Muscle layer of duodenum (tissue), 2 donors: ENCODE results near the gene RPL9.
"Not testable (repeated sequence)": the region's sequence is repeated elsewhere in the genome, so short reads cannot be mapped to it uniquely, and the experiment has no call there.

Experiments
- H3K27ac ChIP-seq: one replicate; pipeline ENCODE4 v1.7.0; 2013; ENCODE audit warnings: mild to moderate bottlenecking, low read length
- H3K27me3 ChIP-seq: one replicate; pipeline ENCODE4 v1.7.0; 2013; ENCODE audit warnings: low read depth, mild to moderate bottlenecking, control low read depth, low read length
- H3K36me3 ChIP-seq, 2 donors: one replicate each; pipeline ENCODE4 v1.7.0; 2013; ENCODE audit warnings: low read length in 2 of 2, control low read depth in 1 of 2, mild to moderate bottlenecking in 1 of 2; ENCODE audit not compliant: insufficient read depth in 2 of 2, control insufficient read depth in 1 of 2
- H3K4me1 ChIP-seq, 2 donors: one replicate each; pipeline ENCODE4 v1.7.0; 2013; ENCODE audit warnings: low read length in 2 of 2, mild to moderate bottlenecking in 2 of 2, control low read depth in 1 of 2, moderate library complexity in 1 of 2; ENCODE audit not compliant: insufficient read depth in 2 of 2, control insufficient read depth in 1 of 2
- H3K4me3 ChIP-seq, 2 donors: one replicate each; pipeline ENCODE4 v1.7.0; 2013; ENCODE audit warnings: low read length in 2 of 2, low read depth in 1 of 2, mild to moderate bottlenecking in 1 of 2
- H3K9me3 ChIP-seq, 2 donors: one replicate each; pipeline ENCODE4 v1.7.0; 2013; ENCODE audit warnings: low read length in 2 of 2, control low read depth in 1 of 2, mild to moderate bottlenecking in 1 of 2; ENCODE audit not compliant: control insufficient read depth in 1 of 2
- donor health status: healthy.

Gene RPL9

GRCh38 chr4:39446483-39446841 lies 12.3 kb downstream of the RPL9 start:
- no peaks in the 10 kb centered on the region for H3K27me3 ChIP-seq
- peaks cover 0 to 6% of the 10 kb centered on the region in 2 donors for H3K4me1 ChIP-seq
- H3K4me3 ChIP-seq, result peak overlapping the region; percentile 63 to 66
- H3K36me3 ChIP-seq, result peaks cover 3 to 6% of the 10 kb centered on the region in 2 donors
- no peaks in the 10 kb centered on the region for H3K9me3 ChIP-seq
- H3K27ac ChIP-seq, result no peak overlapping the region

GRCh38 chr4:39442998-39443397 lies 15.7 kb downstream of the RPL9 start:
- Histone ChIP-seq H3K36me3 (no peaks in the 10 kb centered on the region), H3K27ac (no peak overlapping the region), H3K27me3 (no peaks in the 10 kb centered on the region), H3K9me3 (no peaks in the 10 kb centered on the region), H3K4me1 (peaks cover 0 to 6% of the 10 kb centered on the region in 2 donors), H3K4me3 (no peak overlapping the region)

- Histone ChIP-seq H3K27me3 (no peaks in the 10 kb centered on the region), H3K4me3 (no peak overlapping the region), H3K4me1 (no peaks in the 10 kb centered on the region), H3K36me3 (no peaks in the 10 kb centered on the region), H3K9me3 (no peaks in the 10 kb centered on the region), H3K27ac (no peak overlapping the region)
These were observed 17.1 kb downstream of the RPL9 start for GRCh38 chr4:39441593-39441992.

GRCh38 chr4:39435659-39436563 lies 22.8 kb downstream of the RPL9 start:
- no peaks in the 10 kb centered on the region for H3K36me3 ChIP-seq
- no peaks in the 10 kb centered on the region for H3K9me3 ChIP-seq
- H3K4me3 ChIP-seq, result no peak overlapping the region
- no peak overlapping the region for H3K27ac ChIP-seq
- no peaks in the 10 kb centered on the region for H3K27me3 ChIP-seq
- H3K4me1 ChIP-seq, result no peaks in the 10 kb centered on the region

- H3K9me3 ChIP-seq, result no peaks in the 10 kb centered on the region
- H3K27me3 ChIP-seq, result no peaks in the 10 kb centered on the region
- no peaks in the 10 kb centered on the region for H3K36me3 ChIP-seq
- no peaks in the 10 kb centered on the region for H3K4me1 ChIP-seq
- H3K4me3 ChIP-seq, result no peak overlapping the region
- no peak overlapping the region for H3K27ac ChIP-seq
These were observed 24.7 kb downstream of the RPL9 start for GRCh38 chr4:39433878-39434492.

- no peaks in the 10 kb centered on the region for H3K9me3 ChIP-seq
- no peaks in the 10 kb centered on the region for H3K27me3 ChIP-seq
- H3K4me1 ChIP-seq, result no peaks in the 10 kb centered on the region
- H3K27ac ChIP-seq, result no peak overlapping the region
- no peaks in the 10 kb centered on the region for H3K36me3 ChIP-seq
- no peak overlapping the region for H3K4me3 ChIP-seq
These were observed 29.0 kb downstream of the RPL9 start for GRCh38 chr4:39429476-39430334.

- Histone ChIP-seq H3K27ac (no peak overlapping the region), H3K4me3 (no peak overlapping the region)
These were observed 31.1 kb downstream of the RPL9 start for GRCh38 chr4:39427520-39428114.

GRCh38 chr4:39426728-39427127 lies 32.0 kb downstream of the RPL9 start:
- Histone ChIP-seq H3K4me1 (no peaks in the 10 kb centered on the region), H3K4me3 (no peak overlapping the region), H3K27me3 (no peaks in the 10 kb centered on the region)

More at GRCh38 chr4:39427520-39428114, 31.1 kb downstream of the RPL9 start:
- Histone ChIP-seq H3K4me1 (no peaks in the 10 kb centered on the region), H3K27me3 (no peaks in the 10 kb centered on the region), H3K36me3 (no peaks in the 10 kb centered on the region), H3K9me3 (no peaks in the 10 kb centered on the region)

GRCh38 chr4:39425297-39425696 lies 33.4 kb downstream of the RPL9 start:
- not testable (repeated sequence) for H3K4me3 ChIP-seq, H3K4me1 ChIP-seq, H3K9me3 ChIP-seq, H3K36me3 ChIP-seq, H3K27ac ChIP-seq, H3K27me3 ChIP-seq

More at GRCh38 chr4:39426728-39427127, 32.0 kb downstream of the RPL9 start:
- Histone ChIP-seq H3K27ac (no peak overlapping the region), H3K36me3 (no peaks in the 10 kb centered on the region), H3K9me3 (no peaks in the 10 kb centered on the region)

GRCh38 chr4:39422247-39422646 lies 36.5 kb downstream of the RPL9 start:
- Histone ChIP-seq H3K4me1 (no peaks in the 10 kb centered on the region), H3K4me3 (no peak overlapping the region), H3K27me3 (no peaks in the 10 kb centered on the region), H3K27ac (no peak overlapping the region), H3K9me3 (no peaks in the 10 kb centered on the region), H3K36me3 (no peaks in the 10 kb centered on the region)
